AG04450 (cell line): ENCODE data around the gene HOXC9. TPM values are rescaled to one million over a fixed set of nuclear protein-coding genes. Genes with fewer than 3 reads are reported as not detected.

Experiments used
- CTCF ChIA-PET: fragments of 300-600, 350-600 bp; formaldehyde crosslinking; extraction: SDS; loops from one replicate; lab custom pipeline; 2022; ENCODE audit warnings: antibody characterized with exemption, inconsistent platforms; lab: Charles Lee
- POLR2A ChIA-PET: fragments of 350-600 bp; formaldehyde crosslinking; extraction: SDS; loops from one replicate; lab custom pipeline; 2021; ENCODE audit warnings: antibody characterized with exemption, inconsistent platforms; lab: Yijun Ruan, JAX
- DNase-seq: peaks from one replicate; pipeline ENCODE4 v3.0.0-alpha.2; 2011; ENCODE audit warnings: low read depth, low spot score
- H3K27ac ChIP-seq: one replicate; pipeline ENCODE4 v1.5.1; 2012; ENCODE audit warnings: low read depth, low read length, control low read depth
- H3K27me3 ChIP-seq: one replicate; pipeline ENCODE4 v1.6.0; 2012; ENCODE audit warnings: low read length; ENCODE audit not compliant: control insufficient read depth, insufficient read depth
- H3K4me3 ChIP-seq: 2 replicates; pipeline ENCODE4 v1.5.1; 2011; ENCODE audit warnings: mild to moderate bottlenecking, low read depth, low read length, control low read depth
- H3K9me3 ChIP-seq: 2 replicates; pipeline ENCODE4 v1.5.1; 2012; ENCODE audit warnings: low read length; ENCODE audit not compliant: control insufficient read depth, insufficient read depth
- polyA plus RNA-seq: library from polyadenylated mRNA; depleted of rRNA; stranded (reverse); fragments of >200 nt; gene quantifications from 2 replicates; pipeline ENCODE4 v1.2.3, GENCODE V29; 2011
- TF ChIP-seq, protein P1 (sequence below): IDR thresholded peaks from 2 replicates; pipeline ENCODE4 v1.5.1; 2011; ENCODE audit warnings: low read depth, low read length, control low read depth, inconsistent platforms

Gene HOXC9
- polyA plus RNA-seq, 1 experiment, result not detected

DNA sequence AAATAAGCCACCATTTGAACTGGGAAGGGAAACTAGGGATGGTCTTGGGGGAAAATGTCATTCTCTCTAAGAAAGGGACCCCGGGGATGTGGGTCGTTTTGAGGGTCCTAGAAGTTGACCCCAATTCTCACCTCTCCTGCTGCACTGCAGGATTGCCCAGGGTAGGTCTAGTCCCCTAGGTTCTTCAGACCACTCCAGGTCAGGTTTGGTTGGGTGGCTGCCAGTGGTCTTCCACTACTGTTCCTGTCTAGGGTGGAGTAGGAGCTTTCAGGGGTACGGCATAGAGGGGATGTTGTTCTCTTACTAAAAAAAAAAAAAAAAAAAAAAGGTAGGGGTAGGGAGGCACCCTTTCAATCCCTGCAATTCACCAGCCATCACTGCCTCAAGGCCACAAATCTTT is 16.1 kb downstream of the HOXC9 start:
- TF ChIP-seq, protein P1, sequence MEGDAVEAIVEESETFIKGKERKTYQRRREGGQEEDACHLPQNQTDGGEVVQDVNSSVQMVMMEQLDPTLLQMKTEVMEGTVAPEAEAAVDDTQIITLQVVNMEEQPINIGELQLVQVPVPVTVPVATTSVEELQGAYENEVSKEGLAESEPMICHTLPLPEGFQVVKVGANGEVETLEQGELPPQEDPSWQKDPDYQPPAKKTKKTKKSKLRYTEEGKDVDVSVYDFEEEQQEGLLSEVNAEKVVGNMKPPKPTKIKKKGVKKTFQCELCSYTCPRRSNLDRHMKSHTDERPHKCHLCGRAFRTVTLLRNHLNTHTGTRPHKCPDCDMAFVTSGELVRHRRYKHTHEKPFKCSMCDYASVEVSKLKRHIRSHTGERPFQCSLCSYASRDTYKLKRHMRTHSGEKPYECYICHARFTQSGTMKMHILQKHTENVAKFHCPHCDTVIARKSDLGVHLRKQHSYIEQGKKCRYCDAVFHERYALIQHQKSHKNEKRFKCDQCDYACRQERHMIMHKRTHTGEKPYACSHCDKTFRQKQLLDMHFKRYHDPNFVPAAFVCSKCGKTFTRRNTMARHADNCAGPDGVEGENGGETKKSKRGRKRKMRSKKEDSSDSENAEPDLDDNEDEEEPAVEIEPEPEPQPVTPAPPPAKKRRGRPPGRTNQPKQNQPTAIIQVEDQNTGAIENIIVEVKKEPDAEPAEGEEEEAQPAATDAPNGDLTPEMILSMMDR, result no peak
- POLR2A ChIA-PET, result interaction anchor here (0.6 kb wide), 1 partner anchor 176 kb away, joined by 4 read pairs; no protein-coding TSS in a partner anchor
- Histone ChIP-seq H3K9me3 (peaks cover 12% of the 10 kb centered on the region; the same call in 1 of the 2 replicates), H3K4me3 (no peak overlapping the region), H3K27ac (no peak overlapping the region), H3K27me3 (peaks cover 97% of the 10 kb centered on the region)
- DNase-seq, result no peak
- CTCF ChIA-PET, result interaction anchor here (0.5 to 0.9 kb wide), 2 partner anchors 185 to 355 kb away, joined by 3 to 4 read pairs; no protein-coding TSS in a partner anchor

DNA sequence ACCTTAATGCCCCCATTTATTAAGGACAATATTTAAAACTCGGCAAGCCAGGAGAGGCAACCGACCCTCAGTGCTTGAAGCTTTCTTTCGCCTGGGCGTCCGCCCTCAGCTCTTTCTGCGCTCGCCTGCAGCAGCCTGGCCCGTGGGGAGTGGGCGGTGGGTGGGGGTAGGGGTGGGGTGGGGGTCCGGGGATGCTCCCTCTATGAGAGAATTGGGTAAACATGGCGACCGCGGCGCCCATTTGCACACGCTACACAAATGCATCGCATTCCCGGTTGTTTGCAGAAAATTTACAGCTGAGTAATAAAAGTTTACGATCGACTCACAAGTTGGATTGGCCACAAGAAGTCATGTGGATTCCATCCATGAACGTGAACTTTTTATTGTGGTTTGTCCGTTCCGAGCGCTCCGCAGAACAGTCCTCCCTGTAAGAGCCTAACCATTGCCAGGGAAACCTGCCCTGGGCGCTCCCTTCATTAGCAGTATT is 16.6 kb downstream of the HOXC9 start:
- no peak overlapping the region for H3K4me3 ChIP-seq

GRCh38 chr12:54017027-54017788 is 17.2 kb downstream of the HOXC9 start:
- H3K27me3 ChIP-seq, result peaks cover 98% of the 10 kb centered on the region
- ChIA-PET CTCF (interaction anchor here (1.2 to 1.3 kb wide), 2 partner anchors 10 to 184 kb away, joined by 4 to 12 read pairs; no protein-coding TSS in a partner anchor), POLR2A (interaction anchor here (0.6 kb wide), 1 partner anchor 10 kb away, joined by 3 read pairs; no protein-coding TSS in a partner anchor)
- H3K9me3 ChIP-seq, result peaks cover 12% of the 10 kb centered on the region; the same call in 1 of the 2 replicates
- H3K4me3 ChIP-seq, result peak overlapping the region; percentile 40
- no peak overlapping the region for H3K27ac ChIP-seq
- TF ChIP-seq, protein P1, result no peak
- no peak for DNase-seq

More for the DNA sequence above, 16.6 kb downstream of the HOXC9 start:
- POLR2A ChIA-PET, result interaction anchor here (0.6 kb wide), 1 partner anchor 175 kb away, joined by 4 read pairs; no protein-coding TSS in a partner anchor
- TF ChIP-seq, protein P1, result no peak
- peaks cover 97% of the 10 kb centered on the region for H3K27me3 ChIP-seq
- peaks cover 12% of the 10 kb centered on the region; the same call in 1 of the 2 replicates for H3K9me3 ChIP-seq
- no peak overlapping the region for H3K27ac ChIP-seq
- CTCF ChIA-PET, result interaction anchor here (0.5 to 1.2 kb wide), 3 partner anchors 10 to 354 kb away, joined by 3 to 4 read pairs (median 4); no protein-coding TSS in a partner anchor
- no peak for DNase-seq

GRCh38 chr12:54017878-54018467 is 18.0 kb downstream of the HOXC9 start:
- peaks cover 12% of the 10 kb centered on the region; the same call in 1 of the 2 replicates for H3K9me3 ChIP-seq
- peak overlapping the region; percentile 40 for H3K4me3 ChIP-seq
- TF ChIP-seq, protein P1, result no peak
- no peak for DNase-seq
- ChIA-PET CTCF (interaction anchor here (1.2 to 1.3 kb wide), 2 partner anchors 11 to 183 kb away, joined by 4 to 12 read pairs; no protein-coding TSS in a partner anchor), POLR2A (interaction anchor here (0.6 kb wide), 1 partner anchor 11 kb away, joined by 3 read pairs; no protein-coding TSS in a partner anchor)
- peaks cover 99% of the 10 kb centered on the region for H3K27me3 ChIP-seq
- no peak overlapping the region for H3K27ac ChIP-seq
